H9 (cell line): ENCODE measurements around the gene SULF2. TPM values are rescaled to one million over a fixed set of nuclear protein-coding genes. Genes with fewer than 3 reads are reported as not detected.

Source experiments
- DNase-seq: peaks from one replicate; pipeline ENCODE4 v3.0.0-alpha.2; 2017
- H2AFZ ChIP-seq: one replicate; pipeline ENCODE4 v1.6.1; 2013; ENCODE audit warnings: mild to moderate bottlenecking, low read length, control low read depth, moderate library complexity
- H2AK5ac ChIP-seq: 2 replicates; pipeline ENCODE4 v1.6.1; 2013; ENCODE audit warnings: low read length, control low read depth, mixed read lengths; ENCODE audit not compliant: insufficient read length
- H2BK120ac ChIP-seq: one replicate; pipeline ENCODE4 v1.6.1; 2013; ENCODE audit warnings: low read depth, mild to moderate bottlenecking, low read length, control low read depth, inconsistent platforms; ENCODE audit not compliant: poor library complexity, severe bottlenecking
- H2BK12ac ChIP-seq: 2 replicates; pipeline ENCODE4 v1.6.1; 2013; ENCODE audit warnings: low read length, control low read depth, mixed read lengths, low read depth; ENCODE audit not compliant: insufficient read length
- H2BK15ac ChIP-seq: 2 replicates; pipeline ENCODE4 v1.6.1; 2013; ENCODE audit warnings: low read depth, low read length, control low read depth
- H2BK20ac ChIP-seq: one replicate; pipeline ENCODE4 v1.6.1; 2013; ENCODE audit warnings: low read depth, mild to moderate bottlenecking, low read length, control low read depth, inconsistent platforms; ENCODE audit not compliant: poor library complexity, severe bottlenecking
- H2BK5ac ChIP-seq: 2 replicates; pipeline ENCODE4 v1.6.1; 2013; ENCODE audit warnings: low read length, control low read depth, mixed read lengths; ENCODE audit not compliant: insufficient read length
- H3K14ac ChIP-seq: 2 replicates; pipeline ENCODE4 v1.6.1; 2013; ENCODE audit warnings: low read length, control low read depth; ENCODE audit not compliant: insufficient read depth
- H3K18ac ChIP-seq: 2 replicates; pipeline ENCODE4 v1.6.1; 2013; ENCODE audit warnings: low read depth, mild to moderate bottlenecking, mixed read lengths, low read length, control low read depth; ENCODE audit not compliant: insufficient read length
- H3K23ac ChIP-seq: 2 replicates; pipeline ENCODE4 v1.6.1; 2013; ENCODE audit warnings: low read length, control low read depth, mixed read lengths, low read depth; ENCODE audit not compliant: insufficient read length
- H3K23me2 ChIP-seq: 2 replicates; pipeline ENCODE4 v1.6.1; 2013; ENCODE audit warnings: low read depth, mild to moderate bottlenecking, mixed read lengths, low read length, control low read depth; ENCODE audit not compliant: insufficient read length, poor library complexity, severe bottlenecking
- H3K27ac ChIP-seq: 2 replicates; pipeline ENCODE4 v1.5.1; 2013; ENCODE audit warnings: low read length, control low read depth, mixed read lengths, low read depth; ENCODE audit not compliant: insufficient read length
- H3K27me3 ChIP-seq: 2 replicates; pipeline ENCODE4 v1.6.1; 2013; ENCODE audit warnings: low read length, control low read depth, inconsistent platforms; ENCODE audit not compliant: insufficient read depth
- H3K4ac ChIP-seq: 2 replicates; pipeline ENCODE4 v1.6.1; 2013; ENCODE audit warnings: low read depth, mild to moderate bottlenecking, control low read depth, inconsistent platforms, low read length, moderate library complexity
- H3K4me1 ChIP-seq: 2 replicates; pipeline ENCODE4 v1.6.1; 2013; ENCODE audit warnings: low read length, control low read depth, inconsistent platforms; ENCODE audit not compliant: insufficient read depth
- H3K4me2 ChIP-seq: 2 replicates; pipeline ENCODE4 v1.6.1; 2013; ENCODE audit warnings: low read length, control low read depth, mixed read lengths; ENCODE audit not compliant: insufficient read length, insufficient read depth
- H3K56ac ChIP-seq: 2 replicates; pipeline ENCODE4 v1.6.1; 2013; ENCODE audit warnings: low read depth, mild to moderate bottlenecking, mixed read lengths, low read length, control low read depth; ENCODE audit not compliant: insufficient read length
- H3K79me1 ChIP-seq: 2 replicates; pipeline ENCODE4 v1.6.1; 2013; ENCODE audit warnings: low read depth, mild to moderate bottlenecking, moderate library complexity, low read length, control low read depth, inconsistent platforms; ENCODE audit not compliant: insufficient read depth, poor library complexity, severe bottlenecking
- H3K79me2 ChIP-seq: 2 replicates; pipeline ENCODE4 v1.6.1; 2013; ENCODE audit warnings: low read length, control low read depth, inconsistent platforms; ENCODE audit not compliant: insufficient read depth
- H3K9ac ChIP-seq: 2 replicates; pipeline ENCODE4 v1.6.1; 2013; ENCODE audit warnings: low read length, control low read depth, mixed read lengths; ENCODE audit not compliant: insufficient read length; ENCODE audit errors: extremely low read depth
- H3K9me3 ChIP-seq: one replicate; pipeline ENCODE4 v1.6.1; 2013; ENCODE audit warnings: low read depth, low read length, inconsistent platforms; ENCODE audit not compliant: control insufficient read depth
- H3T11ph ChIP-seq: one replicate; pipeline ENCODE4 v1.6.1; 2013; ENCODE audit warnings: mild to moderate bottlenecking, low read length, control low read depth, inconsistent platforms
- H4K20me1 ChIP-seq: one replicate; pipeline ENCODE4 v1.6.1; 2013; ENCODE audit not compliant: control insufficient read depth, insufficient read length, insufficient read depth
- H4K5ac ChIP-seq: 2 replicates; pipeline ENCODE4 v1.6.1; 2013; ENCODE audit warnings: low read depth, mild to moderate bottlenecking, mixed read lengths, low read length, control low read depth; ENCODE audit not compliant: insufficient read length
- H4K8ac ChIP-seq: replicated peaks from 2 replicates; pipeline ENCODE4 v1.6.1; 2013; ENCODE audit warnings: low read length, control low read depth, mixed read lengths, low read depth; ENCODE audit not compliant: insufficient read length
- H4K91ac ChIP-seq: 2 replicates; pipeline ENCODE4 v1.6.1; 2013; ENCODE audit warnings: low read depth, mild to moderate bottlenecking, moderate library complexity, mixed read lengths, low read length, control low read depth; ENCODE audit not compliant: insufficient read length
- H3K27ac Mint-ChIP-seq, 3 experiments: 2 replicates in 2 of 3; 3 replicates in 1 of 3; pipeline ENCODE4 v1.8.0; 2020 to 2021; ENCODE audit warnings: mixed read lengths in 3 of 3, mild to moderate bottlenecking in 1 of 3, moderate library complexity in 1 of 3
- H3K27me3 Mint-ChIP-seq: 2 replicates; pipeline ENCODE4 v1.8.0; 2021; ENCODE audit warnings: low read depth, mild to moderate bottlenecking, moderate library complexity, mixed read lengths
- H3K36me3 Mint-ChIP-seq, 3 experiments: 2 replicates in 2 of 3; 3 replicates in 1 of 3; pipeline ENCODE4 v1.8.0; 2020 to 2021; ENCODE audit warnings: low read depth in 3 of 3, mixed read lengths in 3 of 3; ENCODE audit not compliant: insufficient read depth in 1 of 3
- H3K4me1 Mint-ChIP-seq, 2 experiments: 2 replicates each; pipeline ENCODE4 v1.8.0; 2020; ENCODE audit warnings: mixed read lengths in 2 of 2
- H3K4me3 Mint-ChIP-seq, 2 experiments: 2 replicates in 1 of 2; 3 replicates in 1 of 2; pipeline ENCODE4 v1.8.0; 2020 to 2021; ENCODE audit warnings: mild to moderate bottlenecking in 2 of 2, mixed read lengths in 2 of 2, moderate library complexity in 1 of 2
- H3K9me3 Mint-ChIP-seq, 2 experiments: 2 replicates in 1 of 2; 3 replicates in 1 of 2; pipeline ENCODE4 v1.8.0; 2020; ENCODE audit warnings: mild to moderate bottlenecking in 2 of 2, mixed read lengths in 2 of 2, moderate library complexity in 1 of 2
- WGBS: extraction: QIAGEN DNeasy Blood & Tissue Kit; methylation state at CpG from one replicate; pipeline ENCODE4 v1.1.7; 2013; ENCODE audit warnings: missing lambda C conversion rate, low lambda C conversion rate, mixed read lengths; ENCODE audit not compliant: insufficient read length; ENCODE audit errors: extremely low coverage; 5-methylcytosine and 5-hydroxymethylcytosine counted together
- total RNA-seq: library from RNA; stranded (reverse); gene quantifications from 2 replicates; pipeline ENCODE4 v1.2.1, GENCODE V29; 2021
- TF ChIP-seq, protein P1 (sequence below): fragments of 200-600 bp; sonication (generic); conservative IDR thresholded peaks from 3 replicates; pipeline ENCODE4 v1.8.0; 2021; ENCODE audit warnings: antibody characterized with exemption, mild to moderate bottlenecking

SULF2 gene
- total RNA-seq, 1 experiment from 2014 or later = 31.2 TPM

DNA sequence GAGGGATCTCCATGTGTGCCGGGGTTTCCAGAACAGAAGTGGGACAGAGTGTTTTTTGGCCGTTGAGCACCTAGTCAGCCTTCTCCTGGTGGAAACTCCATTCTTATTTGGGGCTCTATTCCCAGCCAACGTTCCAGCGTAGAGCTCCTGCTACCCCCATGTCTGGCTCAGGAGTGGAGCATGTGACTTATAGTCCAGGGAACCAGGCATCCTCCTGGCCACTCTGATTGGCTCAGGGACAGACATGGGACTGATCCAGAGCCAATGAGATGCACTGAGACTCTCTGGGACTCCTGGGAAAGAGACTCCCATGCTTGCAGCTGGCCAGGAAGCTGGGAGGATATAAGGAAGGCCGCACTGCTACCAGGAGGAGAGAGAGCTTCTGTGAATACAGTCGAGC, 87.1 kb downstream of the SULF2 start:
- no peak overlapping the region for H4K5ac ChIP-seq
- no peaks in the 10 kb centered on the region for H3K4me1 ChIP-seq
- Mint-ChIP-seq H3K9me3 (no peaks in the 10 kb centered on the region), H3K27me3 (no peaks in the 10 kb centered on the region), H3K27ac (no peak overlapping the region), H3K36me3 (peaks cover 0 to 4% (median 1%) of the 10 kb centered on the region in 3 experiments; a peak in 1 of 7 replicates), H3K4me3 (no peak overlapping the region), H3K4me1 (peaks cover 0 to 2% of the 10 kb centered on the region in 2 experiments; a peak in 1 of 4 replicates)
- H4K8ac ChIP-seq = no peak overlapping the region
- WGBS = no CpG with 5 or more reads among the region's 6 CpGs
- no peak overlapping the region for H2BK15ac ChIP-seq
- H2AFZ ChIP-seq = no peak overlapping the region
- no peak for DNase-seq
- no peaks in the 10 kb centered on the region for H3K23me2 ChIP-seq
- no peak overlapping the region for H3K4ac ChIP-seq
- H3K14ac ChIP-seq = no peak overlapping the region
- no peaks in the 10 kb centered on the region for H3K79me2 ChIP-seq
- H3T11ph ChIP-seq = no peak overlapping the region
- H3K79me1 ChIP-seq = no peaks in the 10 kb centered on the region
- no peak overlapping the region for H2BK12ac ChIP-seq
- no peak overlapping the region for H3K56ac ChIP-seq
- no peak overlapping the region for H3K23ac ChIP-seq
- no peak overlapping the region for H3K4me2 ChIP-seq
- H2BK20ac ChIP-seq = no peak overlapping the region
- H3K9me3 ChIP-seq = no peaks in the 10 kb centered on the region
- no peaks in the 10 kb centered on the region for H3K27me3 ChIP-seq
- no peak overlapping the region for H4K91ac ChIP-seq
- TF ChIP-seq, protein P1, sequence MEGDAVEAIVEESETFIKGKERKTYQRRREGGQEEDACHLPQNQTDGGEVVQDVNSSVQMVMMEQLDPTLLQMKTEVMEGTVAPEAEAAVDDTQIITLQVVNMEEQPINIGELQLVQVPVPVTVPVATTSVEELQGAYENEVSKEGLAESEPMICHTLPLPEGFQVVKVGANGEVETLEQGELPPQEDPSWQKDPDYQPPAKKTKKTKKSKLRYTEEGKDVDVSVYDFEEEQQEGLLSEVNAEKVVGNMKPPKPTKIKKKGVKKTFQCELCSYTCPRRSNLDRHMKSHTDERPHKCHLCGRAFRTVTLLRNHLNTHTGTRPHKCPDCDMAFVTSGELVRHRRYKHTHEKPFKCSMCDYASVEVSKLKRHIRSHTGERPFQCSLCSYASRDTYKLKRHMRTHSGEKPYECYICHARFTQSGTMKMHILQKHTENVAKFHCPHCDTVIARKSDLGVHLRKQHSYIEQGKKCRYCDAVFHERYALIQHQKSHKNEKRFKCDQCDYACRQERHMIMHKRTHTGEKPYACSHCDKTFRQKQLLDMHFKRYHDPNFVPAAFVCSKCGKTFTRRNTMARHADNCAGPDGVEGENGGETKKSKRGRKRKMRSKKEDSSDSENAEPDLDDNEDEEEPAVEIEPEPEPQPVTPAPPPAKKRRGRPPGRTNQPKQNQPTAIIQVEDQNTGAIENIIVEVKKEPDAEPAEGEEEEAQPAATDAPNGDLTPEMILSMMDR = no peak
- no peak overlapping the region for H2AK5ac ChIP-seq
- H2BK120ac ChIP-seq = no peak overlapping the region
- no peaks in the 10 kb centered on the region for H4K20me1 ChIP-seq
- H3K9ac ChIP-seq = no peak overlapping the region
- no peak overlapping the region for H3K18ac ChIP-seq
- no peak overlapping the region for H3K27ac ChIP-seq
- H2BK5ac ChIP-seq = no peak overlapping the region
